Measurements from ENCODE around the gene DLK1. TPM values are rescaled to one million over a fixed set of nuclear protein-coding genes. Genes with fewer than 3 reads are reported as not detected.

The DLK1 gene
- total RNA-seq, 2 donors from 2014 or later, result not detected

DNA sequence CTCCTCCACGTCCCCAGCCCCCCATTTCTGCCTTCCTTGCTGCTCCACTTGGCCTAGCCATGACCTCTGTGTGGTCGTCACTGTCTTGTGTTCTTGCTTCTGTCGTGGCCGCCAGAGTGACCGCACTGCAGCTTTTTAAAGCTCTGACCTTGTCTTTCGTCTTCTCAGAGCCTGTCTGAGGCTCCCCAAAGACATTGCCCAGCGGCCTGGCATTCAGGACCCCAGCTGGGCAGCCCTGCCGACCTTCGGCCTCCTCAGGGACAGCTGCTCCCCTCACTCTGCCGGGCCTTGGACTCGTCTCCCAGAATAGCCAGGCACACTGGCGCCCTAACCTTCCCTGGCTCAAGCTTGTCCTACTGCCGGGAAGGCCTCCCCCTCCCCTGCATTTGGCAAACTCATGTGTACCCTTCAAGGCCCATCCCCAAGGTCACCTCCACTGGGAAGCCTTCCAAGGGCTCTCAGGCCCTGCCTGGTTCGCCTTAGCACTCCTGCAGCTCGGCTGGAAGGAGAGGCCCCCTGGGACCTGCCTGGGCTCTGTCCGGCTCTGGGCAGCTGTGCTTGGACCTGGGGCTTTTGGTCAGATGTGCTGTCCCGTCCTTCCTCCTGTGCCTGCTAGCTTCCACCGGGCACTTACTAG lies 15.7 kb upstream of the DLK1 start:
- intact Hi-C loops (cut with DNase I, micrococcal nuclease), result no loop called here
- no peak for DNase-seq
- no peak for ATAC-seq

DNA sequence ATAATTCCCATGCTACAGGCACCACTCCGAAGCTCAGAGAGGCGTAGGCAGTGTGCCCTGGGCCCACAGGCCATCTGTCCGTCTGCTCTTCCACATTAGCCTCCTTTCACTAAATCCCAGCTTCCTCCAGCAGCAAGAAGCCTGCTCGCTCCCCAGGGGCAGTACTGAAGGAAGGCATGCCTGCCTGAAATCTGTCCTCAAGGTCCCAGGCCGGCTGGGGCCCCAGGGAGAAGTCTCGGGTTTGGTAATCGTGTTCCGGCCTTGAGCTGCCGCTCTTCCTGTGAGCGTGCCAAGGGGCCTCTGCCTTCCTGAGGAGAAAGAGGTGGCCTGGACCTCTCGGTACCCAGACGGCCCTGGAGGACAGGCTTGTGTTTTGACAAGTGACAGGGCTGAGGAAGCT lies 15.2 kb upstream of the DLK1 start:
- ATAC-seq (no peak), DNase-seq (no peak)
- intact Hi-C loops (cut with DNase I, micrococcal nuclease), result no loop called here

DNA sequence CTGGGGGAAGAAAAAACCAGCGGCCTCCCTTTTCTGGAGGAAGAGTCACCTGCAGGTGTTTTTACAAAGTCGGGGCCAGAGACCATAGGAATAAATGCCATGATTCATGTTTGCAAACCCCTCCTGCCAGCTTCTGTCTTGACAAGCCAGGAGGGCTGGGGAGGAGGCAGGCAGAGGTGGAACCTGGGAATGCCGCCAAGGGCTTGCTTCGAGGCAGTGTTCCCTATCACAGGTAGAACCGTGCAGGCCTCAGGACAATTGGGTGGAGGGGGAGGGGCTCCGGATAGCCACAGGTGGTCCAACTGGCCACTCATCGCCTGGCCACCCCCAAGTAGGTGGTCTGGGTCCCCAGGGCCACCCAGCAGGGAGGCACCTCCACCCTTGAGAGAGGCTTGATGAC lies 14.2 kb upstream of the DLK1 start:
- no peak for ATAC-seq
- no peak for DNase-seq

DNA sequence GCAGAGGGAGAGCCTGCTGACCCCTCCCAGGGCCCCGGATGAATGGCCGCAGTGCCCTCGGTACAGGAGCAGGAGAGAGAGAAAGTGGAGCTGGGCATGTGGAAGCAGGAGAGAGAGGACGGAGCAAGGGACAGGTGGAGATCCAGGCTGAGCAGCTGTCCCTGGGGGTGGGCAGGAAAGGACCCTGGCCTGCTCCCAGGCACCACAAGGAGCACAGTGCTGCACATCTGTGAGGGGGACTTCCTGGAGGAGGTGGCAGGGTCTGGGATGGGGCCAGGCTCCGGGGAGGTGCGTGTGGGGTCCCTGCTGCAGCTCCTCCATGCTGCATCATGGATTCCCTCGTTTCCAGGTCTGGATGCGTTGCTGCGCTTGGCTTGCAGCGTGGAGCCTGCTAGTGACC lies 13.0 kb upstream of the DLK1 start:
- DNase-seq, result no peak
- ATAC-seq, result no peak
- intact Hi-C loops (cut with DNase I, micrococcal nuclease), result no loop called here

More for the DNA sequence above, 14.2 kb upstream of the DLK1 start:
- intact Hi-C loops (cut with DNase I, micrococcal nuclease), result no loop called here

DNA sequence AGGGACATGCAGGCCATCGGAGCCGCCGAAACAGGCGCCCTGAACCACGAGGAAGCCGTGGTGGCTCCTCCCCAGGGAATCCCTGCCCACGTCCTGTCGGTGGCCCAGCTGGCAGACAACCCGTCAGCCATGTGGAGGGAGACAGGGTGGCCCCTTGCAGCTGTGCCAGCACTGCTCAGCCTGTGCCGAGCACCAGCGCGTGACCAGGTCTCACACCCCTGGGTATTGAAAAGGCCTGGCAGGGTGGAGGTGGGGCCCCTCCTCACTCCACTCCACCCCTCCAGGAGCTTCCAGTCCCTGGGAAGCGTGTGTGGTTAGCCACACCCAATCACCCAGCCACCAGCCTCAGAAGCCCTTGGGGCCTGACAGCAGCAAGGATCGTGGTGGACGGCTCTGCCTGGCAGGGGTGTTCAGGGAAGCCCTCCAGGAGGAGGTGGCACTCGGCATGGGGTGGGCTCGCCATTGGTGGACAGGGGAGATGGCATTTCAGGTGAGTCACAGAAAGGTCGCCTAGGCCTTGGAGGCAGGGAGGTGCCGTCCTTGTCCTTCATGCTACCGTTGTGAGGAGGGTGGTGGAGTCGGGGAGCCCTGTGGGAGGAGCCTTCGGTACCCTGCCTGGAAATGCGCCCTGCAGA lies 12.3 kb upstream of the DLK1 start:
- intact Hi-C loops (cut with DNase I, micrococcal nuclease), result no loop called here
- DNase-seq, result no peak
- no peak for ATAC-seq

DNA sequence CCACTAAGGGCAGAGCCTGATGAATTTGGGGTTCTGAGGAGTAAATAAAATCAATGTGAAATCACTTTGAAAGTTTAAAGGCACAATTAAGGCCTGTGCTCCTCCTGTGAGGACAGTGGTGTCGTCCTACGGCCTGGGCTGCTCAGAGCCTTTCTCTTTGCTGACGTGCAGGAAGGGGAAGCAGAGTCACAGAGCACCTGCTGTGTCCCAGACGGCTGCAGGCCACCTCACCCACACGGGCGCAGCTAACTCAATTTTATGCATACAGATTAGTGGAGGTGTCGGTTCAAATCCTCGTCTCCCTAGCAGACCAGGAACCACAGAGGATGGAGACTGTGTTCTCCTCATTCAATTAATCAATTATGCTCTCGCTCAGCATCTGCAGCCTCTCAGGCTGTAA lies 11.4 kb upstream of the DLK1 start:
- ATAC-seq, result no peak
- intact Hi-C loops (cut with DNase I, micrococcal nuclease), result no loop called here
- DNase-seq, result no peak

DNA sequence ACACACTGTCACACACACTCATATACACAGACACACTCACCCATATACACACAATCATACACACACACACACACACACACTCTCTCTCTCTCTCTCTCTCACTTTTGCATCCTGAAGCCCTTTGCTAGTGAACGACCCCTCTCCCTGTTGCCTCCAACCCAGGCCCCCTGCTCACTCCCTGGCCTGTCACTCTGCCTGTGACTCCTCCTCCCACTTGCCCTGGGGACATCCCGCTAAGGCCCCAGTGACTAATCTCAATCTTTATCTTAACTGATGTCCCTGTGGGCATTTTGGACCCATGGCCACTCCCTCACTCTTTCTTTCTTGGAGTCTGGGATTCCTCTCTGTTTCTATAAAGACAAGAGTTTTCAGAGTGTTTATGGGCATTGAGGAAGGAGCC lies 10.9 kb upstream of the DLK1 start:
- intact Hi-C loops (cut with DNase I, micrococcal nuclease), result no loop called here
- no peak for DNase-seq
- no peak for ATAC-seq

DNA sequence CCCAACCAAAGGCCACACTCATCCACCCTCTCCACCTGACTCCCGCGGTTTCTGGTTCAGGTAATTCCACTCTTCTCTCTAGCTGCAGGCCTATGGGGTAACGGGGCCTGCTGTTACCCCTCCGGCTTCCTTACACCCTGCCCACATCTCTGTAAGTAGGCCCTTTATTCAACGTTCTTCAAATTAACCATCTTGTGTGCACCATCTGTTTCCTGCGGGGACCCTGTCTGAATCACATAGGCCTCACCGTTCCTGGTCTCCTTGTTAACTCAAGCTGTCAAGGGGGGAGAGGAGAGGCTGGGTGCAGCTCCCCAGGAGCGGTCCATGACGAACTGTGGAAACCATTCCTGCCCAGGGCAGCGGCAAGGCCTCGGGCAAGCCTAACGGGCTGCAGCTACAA lies 9.3 kb upstream of the DLK1 start:
- DNase-seq (no peak), ATAC-seq (no peak)
- intact Hi-C loops (cut with DNase I, micrococcal nuclease), result no loop called here

DNA sequence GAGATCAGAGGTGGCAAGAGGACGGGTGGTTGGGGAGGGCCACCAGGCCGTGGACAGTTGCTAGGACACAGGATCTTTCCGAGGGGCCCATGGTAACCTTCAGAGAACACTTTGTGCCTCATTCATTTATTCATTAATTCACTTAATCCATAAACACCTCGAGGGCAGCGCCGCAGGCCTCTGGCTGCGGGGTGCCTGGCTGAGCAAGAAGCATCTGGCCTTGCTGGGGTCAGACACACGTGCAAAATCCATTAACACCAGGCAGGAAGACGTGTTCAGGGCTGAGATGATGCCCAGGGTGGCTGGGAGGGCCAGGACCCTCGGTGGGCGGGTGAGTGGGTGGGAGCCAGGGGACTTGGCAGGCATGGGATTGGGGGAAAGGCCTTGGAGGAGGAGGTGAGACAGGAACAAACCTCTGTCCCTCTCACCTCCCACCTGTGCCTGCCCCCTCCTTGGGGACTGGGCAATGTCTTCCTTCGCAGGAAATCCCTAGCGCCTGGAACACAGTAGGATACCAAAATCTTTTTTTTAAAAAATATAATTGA lies 6.6 kb upstream of the DLK1 start:
- intact Hi-C loops (cut with DNase I, micrococcal nuclease), result no loop called here
- DNase-seq, result no peak
- no peak for ATAC-seq

DNA sequence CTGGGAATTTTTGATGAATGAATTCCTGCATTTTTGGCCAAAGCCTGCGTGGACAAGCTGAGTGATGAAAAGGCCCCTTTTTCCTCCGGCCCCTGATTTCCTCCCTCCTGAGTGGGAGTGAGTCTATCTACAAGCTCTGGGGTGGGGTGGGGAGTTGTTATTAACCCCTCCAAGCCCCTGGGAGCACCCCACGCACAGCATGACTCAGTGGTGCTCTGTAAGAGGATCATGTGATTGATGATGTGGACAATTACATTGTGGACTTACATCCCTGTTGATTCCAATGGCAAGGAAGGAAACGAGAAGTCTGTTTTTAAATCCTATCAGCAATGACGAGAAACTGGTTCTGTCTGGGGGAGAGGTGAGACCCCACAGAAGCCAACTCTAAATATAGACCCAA lies 5.1 kb upstream of the DLK1 start:
- ATAC-seq, result no peak
- intact Hi-C loops (cut with DNase I, micrococcal nuclease), result no loop called here
- no peak for DNase-seq

DNA sequence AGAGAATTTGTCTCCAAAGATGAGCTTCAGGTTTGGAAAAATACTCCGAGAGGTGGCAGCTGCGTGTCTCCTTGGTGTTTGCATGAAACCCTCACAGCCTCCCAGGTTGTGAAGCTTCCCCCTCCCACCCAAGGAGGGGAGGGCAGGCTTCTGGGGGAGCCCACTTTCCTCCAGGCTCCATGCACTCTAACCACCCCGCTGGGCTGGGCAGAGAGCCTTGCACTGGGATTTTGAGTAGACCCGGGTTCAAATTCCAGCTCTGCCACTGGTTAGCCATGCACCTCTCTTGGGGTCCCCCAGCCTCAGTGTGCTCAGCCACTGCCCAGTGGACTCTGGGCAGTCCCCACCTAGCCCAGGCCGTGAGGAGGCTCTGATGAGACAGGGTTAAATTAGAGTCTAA lies 4.3 kb upstream of the DLK1 start:
- ATAC-seq, result no peak
- no peak for DNase-seq
- intact Hi-C loops (cut with DNase I, micrococcal nuclease), result no loop called here

DNA sequence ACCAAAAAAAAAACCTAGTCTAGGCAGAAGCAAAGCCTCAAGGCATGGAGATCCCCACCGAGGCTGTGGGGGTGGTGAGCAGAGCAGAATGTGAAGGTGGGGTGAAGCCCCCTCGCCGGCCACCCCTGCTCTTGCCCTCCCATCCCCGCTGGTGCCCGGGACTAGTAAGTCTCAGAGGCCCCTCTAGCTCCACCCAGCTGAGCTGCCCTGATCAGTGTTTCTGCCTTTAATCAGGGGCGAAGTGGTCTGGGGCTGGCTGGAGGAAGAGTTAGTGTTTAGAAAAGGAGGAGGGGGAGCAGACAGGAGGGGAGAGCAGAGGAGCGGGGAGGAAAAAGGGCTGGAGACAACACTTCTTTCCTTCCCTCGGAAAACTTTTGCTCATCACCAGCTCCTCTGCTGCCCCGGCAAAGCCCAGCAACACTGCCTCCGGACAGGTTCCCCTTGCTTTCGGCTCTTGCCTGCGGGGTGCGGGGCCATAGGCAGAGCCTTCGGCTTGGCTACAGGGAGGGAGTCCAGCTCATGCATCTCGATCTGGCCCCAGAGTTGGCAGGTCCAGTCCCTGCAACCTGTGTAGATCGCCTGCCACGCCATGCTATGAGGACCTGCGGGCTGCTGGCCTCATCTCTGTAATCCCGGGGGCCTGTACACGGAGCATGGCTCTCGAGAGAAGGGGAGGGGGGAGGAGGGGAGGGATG lies 3.4 kb upstream of the DLK1 start:
- ATAC-seq, result no peak
- intact Hi-C loops (cut with DNase I, micrococcal nuclease), result no loop called here
- no peak for DNase-seq

DNA sequence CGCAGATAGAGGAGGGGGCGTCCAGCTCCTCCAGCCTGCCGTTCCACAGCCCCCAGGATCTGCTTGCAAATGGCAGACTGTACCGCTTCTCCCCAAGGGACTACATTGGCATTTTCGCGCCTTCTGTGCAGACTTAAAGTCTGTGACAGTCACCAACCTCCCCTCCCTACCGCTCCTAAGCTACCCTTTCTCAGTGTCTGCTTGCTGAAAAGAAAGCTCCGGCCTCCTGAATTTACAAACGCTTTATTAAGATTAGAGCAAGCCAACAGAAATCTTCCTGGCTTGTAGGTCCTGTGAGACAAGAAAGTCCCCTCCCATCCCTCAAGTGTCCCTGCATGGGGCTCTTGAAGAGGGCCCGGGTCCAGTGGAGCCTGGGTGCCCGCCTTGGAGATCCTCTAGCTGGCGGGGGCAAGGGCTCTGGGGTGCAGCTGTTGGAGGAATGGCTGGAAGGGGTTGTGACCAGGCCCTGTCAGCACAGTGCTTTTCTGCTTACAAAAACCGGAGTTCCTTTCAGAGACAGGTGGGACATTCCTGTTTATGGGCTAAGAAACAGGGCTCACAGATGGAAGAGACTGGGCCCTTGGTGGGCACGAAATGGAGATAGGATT lies 2.8 kb upstream of the DLK1 start:
- intact Hi-C loops (cut with DNase I, micrococcal nuclease), result no loop called here
- DNase-seq (no peak), ATAC-seq (no peak)

DNA sequence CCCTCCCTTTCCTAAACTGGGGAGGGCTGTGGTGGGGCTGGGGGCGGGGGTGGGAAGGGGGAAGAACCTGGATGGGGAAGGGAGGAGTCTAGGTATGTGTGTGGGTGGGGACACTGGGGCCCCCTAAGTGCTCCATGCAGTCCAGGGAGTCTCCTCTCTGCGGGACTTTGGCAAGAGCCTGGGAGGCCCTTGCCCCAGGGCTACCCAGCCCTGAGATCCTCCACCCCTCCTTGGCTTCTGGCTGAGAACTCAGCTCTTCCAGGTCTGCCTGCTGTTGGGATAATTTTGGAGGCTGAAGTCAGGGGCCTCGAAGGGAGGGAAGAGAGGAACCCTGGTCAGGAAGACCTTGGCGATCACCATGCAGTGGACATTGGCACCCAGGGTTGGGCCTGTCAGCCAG lies 2.2 kb upstream of the DLK1 start:
- intact Hi-C loops (cut with DNase I, micrococcal nuclease), result no loop called here
- ATAC-seq (no peak), DNase-seq (no peak)

DNA sequence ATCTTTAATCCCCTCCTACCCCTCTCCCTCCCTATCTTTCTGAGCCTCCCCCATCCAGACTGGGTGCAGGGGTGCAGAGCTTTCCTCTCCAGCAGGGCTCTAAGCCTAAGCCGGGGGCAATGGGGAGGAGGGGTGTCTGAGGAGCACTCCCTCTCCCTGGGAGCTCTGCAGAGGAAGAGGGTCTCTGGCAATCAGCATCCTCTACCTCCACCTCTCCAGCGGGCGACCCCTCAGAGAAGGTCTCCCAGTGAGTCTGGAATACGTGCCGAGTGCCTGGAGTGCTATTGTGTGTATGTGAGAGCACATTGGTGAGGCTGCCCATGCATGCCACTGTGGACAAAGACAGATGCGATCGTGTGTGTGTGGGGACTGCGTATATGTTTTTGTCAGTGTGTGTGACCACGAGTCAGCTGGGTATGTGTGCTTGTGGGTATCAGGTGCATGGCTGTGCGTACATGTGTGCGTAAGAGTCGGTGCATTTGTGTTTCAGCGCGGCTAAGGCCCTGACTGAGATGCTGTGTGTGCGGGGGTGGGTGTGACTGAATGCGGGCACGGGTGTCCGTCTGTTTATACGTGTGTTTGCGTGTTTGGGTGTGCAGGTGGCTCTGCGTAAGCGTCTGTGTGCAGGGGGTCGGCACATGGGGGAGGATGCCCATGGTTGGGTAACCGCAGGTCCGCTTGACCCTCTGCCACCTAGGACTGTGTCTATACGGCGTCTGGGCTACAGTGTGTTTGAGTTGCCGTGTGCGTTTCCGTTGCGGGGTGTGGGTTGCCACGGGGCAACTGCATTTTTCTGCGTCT lies 905 bp upstream of the DLK1 start:
- intact Hi-C loops (cut with DNase I, micrococcal nuclease), result no loop called here
- ATAC-seq (no peak), DNase-seq (no peak)

DNA sequence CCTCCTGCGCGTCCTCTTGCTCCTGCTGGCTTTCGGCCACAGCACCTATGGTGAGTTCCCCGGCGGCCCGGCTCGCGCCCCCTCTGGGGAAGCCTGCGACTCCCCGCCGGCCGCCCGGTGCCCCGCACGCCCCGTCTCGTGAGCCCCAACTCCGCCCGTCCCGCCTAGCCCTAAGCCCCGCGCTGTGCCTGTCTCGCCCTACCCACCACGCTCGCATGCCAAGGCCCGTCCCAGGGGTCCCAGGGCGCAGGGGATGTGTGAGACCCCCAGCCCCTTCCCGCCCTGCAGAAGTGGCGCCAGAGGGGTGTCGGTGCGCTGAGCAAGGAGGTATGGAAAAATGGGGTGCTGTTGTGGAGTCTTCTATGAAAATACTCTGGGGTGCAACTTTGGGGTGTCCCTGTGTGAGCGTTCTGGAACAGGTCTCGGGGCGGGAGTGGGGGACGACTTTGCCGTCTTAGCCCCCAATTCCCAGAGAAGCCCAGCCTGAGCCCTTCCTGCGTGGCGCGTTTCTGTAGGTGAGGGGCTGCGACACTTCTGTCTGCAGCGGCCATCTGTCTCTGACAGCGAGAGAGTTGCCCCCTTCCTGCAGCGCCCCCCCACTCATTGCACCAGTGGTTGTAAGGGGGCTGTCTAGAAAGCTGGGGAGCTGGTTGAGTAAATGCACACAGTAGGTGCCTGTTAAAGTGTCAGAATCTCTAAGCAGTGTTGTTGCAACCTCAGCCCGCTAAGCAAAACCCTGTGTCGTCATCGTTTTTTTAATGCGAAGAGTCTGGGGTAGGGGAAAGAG lies 587 bp downstream of the DLK1 start:
- intact Hi-C loops (cut with DNase I, micrococcal nuclease), result no loop called here
- DNase-seq, result no peak
- no peak for ATAC-seq

DNA sequence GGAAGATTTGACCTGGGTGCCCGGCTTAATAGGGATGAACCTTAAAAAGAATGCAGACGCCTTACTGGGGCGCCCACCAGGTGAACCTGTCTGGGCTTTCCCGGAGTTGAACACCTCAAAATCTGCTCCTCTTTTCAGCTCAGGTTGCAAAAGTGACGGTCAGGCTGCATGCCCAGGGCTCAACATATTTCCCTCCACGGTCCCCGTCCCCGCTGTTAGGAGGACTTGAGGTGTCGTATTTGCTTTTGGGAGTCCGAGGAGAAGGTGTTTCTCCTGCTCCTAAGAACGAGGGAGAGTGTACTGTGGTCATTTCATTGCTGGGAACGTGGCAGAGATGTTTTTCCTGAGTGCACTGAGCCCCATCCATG lies 1.2 kb downstream of the DLK1 start:
- intact Hi-C loops (cut with DNase I, micrococcal nuclease), result no loop called here

DNA sequence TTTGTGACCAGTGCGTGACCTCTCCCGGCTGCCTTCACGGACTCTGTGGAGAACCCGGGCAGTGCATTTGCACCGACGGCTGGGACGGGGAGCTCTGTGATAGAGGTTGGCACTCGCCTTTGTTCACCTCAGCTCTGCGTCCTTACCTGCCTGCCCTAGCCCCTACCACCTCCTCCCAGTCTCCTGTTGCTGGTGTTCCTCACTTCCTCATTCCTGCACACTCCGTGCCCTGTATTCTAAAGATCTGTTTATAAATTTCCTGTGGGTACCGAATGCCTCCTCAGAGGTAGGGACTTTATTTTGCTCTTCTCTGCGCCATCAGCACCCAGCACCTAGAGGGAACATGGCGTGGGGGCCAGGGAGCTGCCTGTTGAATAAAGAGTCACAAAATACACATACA lies 2.3 kb downstream of the DLK1 start:
- no peak for ATAC-seq
- intact Hi-C loops (cut with DNase I, micrococcal nuclease), result no loop called here
- DNase-seq, result no peak

More for the DNA sequence above, 1.2 kb downstream of the DLK1 start:
- ATAC-seq (no peak), DNase-seq (no peak)

DNA sequence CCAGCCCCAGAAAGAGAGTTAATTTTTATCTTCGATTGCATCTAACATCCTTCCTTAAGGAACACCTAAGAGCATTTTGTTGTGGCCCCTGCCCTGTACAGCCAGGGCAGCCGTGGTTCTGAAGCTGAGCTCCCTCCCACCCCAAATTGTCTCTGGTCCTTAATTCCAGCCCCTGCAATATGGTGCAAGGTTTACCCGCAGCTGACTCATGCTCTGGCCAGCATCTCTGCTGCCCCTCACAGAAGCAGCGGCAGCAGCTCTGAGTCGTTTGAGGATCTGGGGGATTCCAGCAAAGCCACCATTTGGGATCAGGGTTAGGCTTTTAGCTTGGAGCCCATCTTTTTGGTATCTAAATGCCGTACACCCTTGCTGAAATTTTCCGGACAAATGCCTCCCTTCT lies 3.3 kb downstream of the DLK1 start:
- intact Hi-C loops (cut with DNase I, micrococcal nuclease), result no loop called here
- DNase-seq (no peak), ATAC-seq (no peak)

All from left colon (tissue), 2 donors.